Activated naive CD4-positive, alpha-beta T cell (primary cell): Measurements from ENCODE around the gene TMEM95.
"Not testable (repeated sequence)": the region's sequence is repeated elsewhere in the genome, so short reads cannot be mapped to it uniquely, and the experiment has no call there.

Experiments used
- DNase-seq, 4 experiments: peaks; one replicate each; lab custom pipeline; 2025; lab: John Stamatoyannopoulos, UW

Gene TMEM95

GRCh38 chr17:7323731-7324437, 31.1 kb upstream of the TMEM95 start:
- peak; percentile 25 to 64 (median 36) for DNase-seq

GRCh38 chr17:7324438-7324779, 30.5 kb upstream of the TMEM95 start:
- DNase-seq: no peak

GRCh38 chr17:7325031-7325528, 29.9 kb upstream of the TMEM95 start:
- no peak for DNase-seq

- no peak for DNase-seq
Measured at GRCh38 chr17:7326186-7326585, 28.8 kb upstream of the TMEM95 start.

GRCh38 chr17:7327056-7327455, 27.9 kb upstream of the TMEM95 start:
- no peak for DNase-seq

GRCh38 chr17:7327501-7327900, 27.5 kb upstream of the TMEM95 start:
- DNase-seq: no peak

GRCh38 chr17:7328009-7328408, 26.9 kb upstream of the TMEM95 start:
- DNase-seq: no peak

GRCh38 chr17:7328840-7329373, 26.0 kb upstream of the TMEM95 start, which contains the start of gene NEURL4:
Gene NEURL4 (minus strand): TSS chr17:7329335. CDS start chr17:7329312, 23 bp downstream.
- no peak for DNase-seq

GRCh38 chr17:7329374-7329996, 25.5 kb upstream of the TMEM95 start:
- DNase-seq: peak; percentile 81 to 92 (median 88)

GRCh38 chr17:7329997-7330637, 24.8 kb upstream of the TMEM95 start:
- DNase-seq: peak; percentile 60 to 73 (median 66)

- no peak for DNase-seq
Measured at GRCh38 chr17:7330638-7331015, 24.3 kb upstream of the TMEM95 start.

GRCh38 chr17:7332111-7332510, 22.8 kb upstream of the TMEM95 start:
- no peak for DNase-seq

- DNase-seq: not testable (repeated sequence)
Measured at GRCh38 chr17:7332600-7333069, 22.3 kb upstream of the TMEM95 start.

- no peak for DNase-seq
Measured at GRCh38 chr17:7334938-7335538, 19.9 kb upstream of the TMEM95 start.

- DNase-seq: not testable (repeated sequence)
Measured at GRCh38 chr17:7335765-7336164, 19.2 kb upstream of the TMEM95 start.

- peak; percentile 36 to 89 (median 66) for DNase-seq
Measured at GRCh38 chr17:7336240-7337175, 18.4 kb upstream of the TMEM95 start, which contains the start of gene ACAP1. Gene ACAP1 (plus strand): TSS chr17:7336529. CDS start chr17:7336735, 206 bp downstream.

- not testable (repeated sequence) for DNase-seq
Measured at GRCh38 chr17:7337600-7337999, 17.4 kb upstream of the TMEM95 start.

GRCh38 chr17:7340179-7340578, 14.8 kb upstream of the TMEM95 start:
- no peak for DNase-seq

- DNase-seq: no peak
Measured at GRCh38 chr17:7341842-7342241, 13.1 kb upstream of the TMEM95 start.

GRCh38 chr17:7343250-7343649, 11.7 kb upstream of the TMEM95 start:
- no peak for DNase-seq
